Measurements from ENCODE around the gene RAB36.

The RAB36 gene

GRCh38 chr22:23210428-23211170, 65.3 kb downstream of the RAB36 start:
- TF ChIP-seq TAF1 (IDR thresholded peaks at IDR 0.05; ENCODE audit: borderline replicate concordance, insufficient read depth, low read length) (no peak), FOXP2 (optimal IDR thresholded peaks at IDR 0.05; ENCODE audit: borderline replicate concordance, extremely low read depth, extremely low read length, insufficient read depth) (no peak), POLR2AphosphoS5 (IDR thresholded peaks at IDR 0.05; ENCODE audit: low read depth, low read length) (no peak), SIN3A (IDR thresholded peaks at IDR 0.05; ENCODE audit: borderline replicate concordance, insufficient read depth, low read length) (no peak)
- TF ChIP-seq, protein P1, sequence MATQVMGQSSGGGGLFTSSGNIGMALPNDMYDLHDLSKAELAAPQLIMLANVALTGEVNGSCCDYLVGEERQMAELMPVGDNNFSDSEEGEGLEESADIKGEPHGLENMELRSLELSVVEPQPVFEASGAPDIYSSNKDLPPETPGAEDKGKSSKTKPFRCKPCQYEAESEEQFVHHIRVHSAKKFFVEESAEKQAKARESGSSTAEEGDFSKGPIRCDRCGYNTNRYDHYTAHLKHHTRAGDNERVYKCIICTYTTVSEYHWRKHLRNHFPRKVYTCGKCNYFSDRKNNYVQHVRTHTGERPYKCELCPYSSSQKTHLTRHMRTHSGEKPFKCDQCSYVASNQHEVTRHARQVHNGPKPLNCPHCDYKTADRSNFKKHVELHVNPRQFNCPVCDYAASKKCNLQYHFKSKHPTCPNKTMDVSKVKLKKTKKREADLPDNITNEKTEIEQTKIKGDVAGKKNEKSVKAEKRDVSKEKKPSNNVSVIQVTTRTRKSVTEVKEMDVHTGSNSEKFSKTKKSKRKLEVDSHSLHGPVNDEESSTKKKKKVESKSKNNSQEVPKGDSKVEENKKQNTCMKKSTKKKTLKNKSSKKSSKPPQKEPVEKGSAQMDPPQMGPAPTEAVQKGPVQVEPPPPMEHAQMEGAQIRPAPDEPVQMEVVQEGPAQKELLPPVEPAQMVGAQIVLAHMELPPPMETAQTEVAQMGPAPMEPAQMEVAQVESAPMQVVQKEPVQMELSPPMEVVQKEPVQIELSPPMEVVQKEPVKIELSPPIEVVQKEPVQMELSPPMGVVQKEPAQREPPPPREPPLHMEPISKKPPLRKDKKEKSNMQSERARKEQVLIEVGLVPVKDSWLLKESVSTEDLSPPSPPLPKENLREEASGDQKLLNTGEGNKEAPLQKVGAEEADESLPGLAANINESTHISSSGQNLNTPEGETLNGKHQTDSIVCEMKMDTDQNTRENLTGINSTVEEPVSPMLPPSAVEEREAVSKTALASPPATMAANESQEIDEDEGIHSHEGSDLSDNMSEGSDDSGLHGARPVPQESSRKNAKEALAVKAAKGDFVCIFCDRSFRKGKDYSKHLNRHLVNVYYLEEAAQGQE (IDR thresholded peaks at IDR 0.05; ENCODE audit: insufficient read depth in 1 of 2, low read depth in 2 of 2, low read length in 2 of 2) = no peak

DNA sequence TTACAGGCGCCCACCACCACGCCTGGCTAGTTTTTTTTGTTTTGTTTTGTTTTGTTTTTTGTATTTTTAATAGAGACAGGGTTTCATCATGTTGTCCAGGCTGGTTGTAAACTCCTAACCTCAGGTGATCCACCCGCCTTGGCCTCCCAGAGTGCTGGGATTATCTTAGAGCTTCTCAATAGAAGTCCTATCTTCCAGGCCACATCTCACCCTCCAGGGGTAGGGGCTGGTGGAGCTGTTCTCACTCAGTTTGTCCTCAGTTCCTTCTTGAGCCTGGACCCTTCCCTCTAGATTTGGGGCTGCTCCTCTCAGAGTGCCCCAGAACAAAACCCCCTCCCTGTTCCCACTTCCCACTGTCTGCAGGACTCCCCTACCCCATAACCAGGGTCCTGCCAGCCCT, 66.3 kb downstream of the RAB36 start:
- TF ChIP-seq POLR2AphosphoS5 (IDR thresholded peaks at IDR 0.05; ENCODE audit: low read depth, low read length) (no peak), SIN3A (IDR thresholded peaks at IDR 0.05; ENCODE audit: borderline replicate concordance, insufficient read depth, low read length) (no peak), FOXP2 (optimal IDR thresholded peaks at IDR 0.05; ENCODE audit: borderline replicate concordance, extremely low read depth, extremely low read length, insufficient read depth) (no peak), TAF1 (IDR thresholded peaks at IDR 0.05; ENCODE audit: borderline replicate concordance, insufficient read depth, low read length) (no peak)
- TF ChIP-seq, protein P1 (IDR thresholded peaks at IDR 0.05; ENCODE audit: insufficient read depth in 1 of 2, low read depth in 2 of 2, low read length in 2 of 2) = no peak

DNA sequence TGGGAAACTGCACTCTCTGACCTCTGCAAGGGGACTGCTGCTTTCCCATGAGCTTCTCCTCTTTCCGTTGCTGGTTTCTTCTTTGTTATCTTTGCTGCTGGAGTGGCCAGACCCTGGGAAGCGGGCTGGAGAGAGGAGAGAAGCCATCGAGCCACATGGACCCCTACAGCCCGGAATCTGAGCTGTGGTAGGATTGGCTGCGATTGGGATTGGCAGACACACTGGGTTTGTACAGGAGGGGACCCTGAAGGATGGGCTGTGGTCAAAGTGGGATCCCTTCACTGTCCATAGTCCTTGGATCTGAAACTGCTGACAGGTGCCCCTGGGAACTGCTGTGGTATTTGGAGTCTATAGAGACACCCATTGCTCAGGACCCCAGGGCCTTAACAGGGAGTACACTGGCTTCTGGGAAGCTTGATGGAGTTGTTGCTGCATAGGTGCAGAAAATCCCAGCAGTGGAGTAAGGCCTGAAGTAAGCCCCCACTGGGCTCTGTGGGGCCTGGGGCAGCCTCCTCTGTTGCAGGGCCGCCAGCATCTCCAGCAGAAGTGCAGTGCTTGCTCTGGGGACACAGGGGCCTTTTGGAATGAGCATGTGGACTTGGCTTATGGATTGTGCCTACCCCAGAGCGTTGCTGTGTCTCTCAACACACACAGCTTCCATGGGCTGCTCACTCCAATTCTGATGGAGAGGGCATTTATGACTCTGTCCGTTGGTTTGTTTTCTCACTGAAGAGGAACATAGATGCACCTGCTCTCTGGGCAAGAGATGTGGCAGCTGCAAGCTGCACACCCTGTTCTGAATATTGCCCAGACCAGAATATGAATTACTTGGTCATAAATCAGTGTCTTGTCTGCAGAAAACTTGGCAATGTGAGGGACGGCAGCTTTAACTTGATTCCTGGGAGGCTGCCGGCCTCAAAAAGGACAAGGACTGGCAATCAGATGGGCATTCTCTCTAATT, 67.1 kb downstream of the RAB36 start:
- TF ChIP-seq, protein P1 (IDR thresholded peaks at IDR 0.05; ENCODE audit: insufficient read depth in 1 of 2, low read depth in 2 of 2, low read length in 2 of 2) = no peak
- TF ChIP-seq FOXP2 (optimal IDR thresholded peaks at IDR 0.05; ENCODE audit: borderline replicate concordance, extremely low read depth, extremely low read length, insufficient read depth) (no peak), SIN3A (IDR thresholded peaks at IDR 0.05; ENCODE audit: borderline replicate concordance, insufficient read depth, low read length) (no peak), TAF1 (IDR thresholded peaks at IDR 0.05; ENCODE audit: borderline replicate concordance, insufficient read depth, low read length) (no peak), POLR2AphosphoS5 (IDR thresholded peaks at IDR 0.05; ENCODE audit: low read depth, low read length) (no peak)

GRCh38 chr22:23213022-23213555, 67.8 kb downstream of the RAB36 start:
- TF ChIP-seq TAF1 (IDR thresholded peaks at IDR 0.05; ENCODE audit: borderline replicate concordance, insufficient read depth, low read length) = no peak
- TF ChIP-seq FOXP2 (optimal IDR thresholded peaks at IDR 0.05; ENCODE audit: borderline replicate concordance, extremely low read depth, extremely low read length, insufficient read depth) = no peak
- no peak for TF ChIP-seq SIN3A (IDR thresholded peaks at IDR 0.05; ENCODE audit: borderline replicate concordance, insufficient read depth, low read length)
- TF ChIP-seq, protein P1 (IDR thresholded peaks at IDR 0.05; ENCODE audit: insufficient read depth in 1 of 2, low read depth in 2 of 2, low read length in 2 of 2) = no peak
- TF ChIP-seq POLR2AphosphoS5 (IDR thresholded peaks at IDR 0.05; ENCODE audit: low read depth, low read length) = no peak

All from PFSK-1 (cell line).